Measurements from ENCODE around the gene NTHL1. TPM values are rescaled to one million over a fixed set of nuclear protein-coding genes. Genes with fewer than 3 reads are reported as not detected.

NTHL1 gene
- total RNA-seq, result 19.7 and 31.6 TPM in 2 replicates

GRCh38 chr16:2047330-2048115 is at the start of gene NTHL1, which contains the start of gene TSC2:
TSS of gene NTHL1 (minus strand) at chr16:2047834. CDS start at chr16:2047823, 11 bp downstream.
TSS of gene TSC2 (plus strand) at chr16:2047985. CDS start at chr16:2048616, 631 bp downstream.

GRCh38 chr16:2026461-2027023 is 21.1 kb downstream of the NTHL1 start, which contains the start of gene NHERF2:
TSS of gene NHERF2 (plus strand) at chr16:2026902. CDS start at chr16:2027006, 104 bp downstream.

GRCh38 chr16:2019518-2019920 is 28.1 kb downstream of the NTHL1 start, which contains the start of gene NPW:
TSS of gene NPW (plus strand) at chr16:2019785.

GRCh38 chr16:2009791-2010510 is 37.7 kb downstream of the NTHL1 start, which contains the start of gene ZNF598:
TSS of gene ZNF598 (minus strand) at chr16:2009821.

Small RNAs within 50 kb of the gene (small RNA-seq; reads per million reads assigned to genes)
- gene MIR1225 (not detected), gene RN7SL219P (not detected)

Other genes with a start within 250 kb of the NTHL1 start
- 14.7 and 24.3 TPM in 2 replicates for gene HAGH, start 221.0 kb downstream of the NTHL1 start, total RNA-seq
- gene FAHD1, start 220.6 kb downstream of the NTHL1 start, total RNA-seq, result 52.6 and 61.7 TPM in 2 replicates
- gene MEIOB, start 175.7 kb downstream of the NTHL1 start, total RNA-seq, result not detected in 2 replicates
- gene HS3ST6, start 129.4 kb downstream of the NTHL1 start, total RNA-seq, result not detected in 2 replicates
- 12.7 and 15.4 TPM in 2 replicates for gene MSRB1, start 104.6 kb downstream of the NTHL1 start, total RNA-seq
- not detected in 2 replicates for gene RPL3L, start 93.1 kb downstream of the NTHL1 start, total RNA-seq
- gene NDUFB10, start 88.3 kb downstream of the NTHL1 start, total RNA-seq, result 133 and 161 TPM in 2 replicates
- 1,799 and 3,882 TPM in 2 replicates for gene RPS2, start 83.0 kb downstream of the NTHL1 start, total RNA-seq
- gene RNF151, start 81.0 kb downstream of the NTHL1 start, total RNA-seq, result not detected in 2 replicates
- 49.2 and 51.6 TPM in 2 replicates for gene TBL3, start 75.8 kb downstream of the NTHL1 start, total RNA-seq
- gene NOXO1, start 66.4 kb downstream of the NTHL1 start, total RNA-seq, result 0.39 TPM in 1 of 2 replicates, not detected in the other
- 9.9 and 13.1 TPM in 2 replicates for gene GFER, start 63.6 kb downstream of the NTHL1 start, total RNA-seq
- 0.73 and 1.4 TPM in 2 replicates for gene SYNGR3, start 57.9 kb downstream of the NTHL1 start, total RNA-seq
- 26.8 and 35.0 TPM in 2 replicates for gene ZNF598, start 38.0 kb downstream of the NTHL1 start, total RNA-seq
- 1.5 TPM in 1 of 2 replicates, not detected in the other for gene NPW, start 28.0 kb downstream of the NTHL1 start, total RNA-seq
- gene NHERF2, start 20.9 kb downstream of the NTHL1 start, total RNA-seq, result 4.8 and 5.1 TPM in 2 replicates
- gene TSC2, start 151 bp upstream of the NTHL1 start, total RNA-seq, result 56.2 and 62.2 TPM in 2 replicates
- 95.8 and 107 TPM in 2 replicates for gene PKD1, start 88.1 kb upstream of the NTHL1 start, total RNA-seq
- under 0.01 and 0.20 TPM in 2 replicates for gene RAB26, start 100.8 kb upstream of the NTHL1 start, total RNA-seq
- 61.0 and 70.0 TPM in 2 replicates for gene TRAF7, start 107.9 kb upstream of the NTHL1 start, total RNA-seq
- under 0.01 and 0.73 TPM in 2 replicates for gene CASKIN1, start 148.8 kb upstream of the NTHL1 start, total RNA-seq
- gene MLST8, start 157.6 kb upstream of the NTHL1 start, total RNA-seq, result 26.0 and 36.7 TPM in 2 replicates
- 0.37 and 1.6 TPM in 2 replicates for gene BRICD5, start 163.0 kb upstream of the NTHL1 start, total RNA-seq
- 17.3 and 23.5 TPM in 2 replicates for gene PGP, start 167.0 kb upstream of the NTHL1 start, total RNA-seq
- 30.1 and 34.4 TPM in 2 replicates for gene E4F1, start 175.8 kb upstream of the NTHL1 start, total RNA-seq
- under 0.01 and 1.2 TPM in 2 replicates for gene DNASE1L2, start 188.6 kb upstream of the NTHL1 start, total RNA-seq
- 29.9 and 30.5 TPM in 2 replicates for gene ECI1, start 203.8 kb upstream of the NTHL1 start, total RNA-seq
- 81.6 and 118 TPM in 2 replicates for gene RNPS1, start 220.3 kb upstream of the NTHL1 start, total RNA-seq